Hepatocyte (in vitro differentiated cells): ENCODE measurements around the gene GTF2F2. TPM values are rescaled to one million over a fixed set of nuclear protein-coding genes. Genes with fewer than 3 reads are reported as not detected.

Source experiments
- DNase-seq: peaks from one replicate; pipeline ENCODE4 v3.0.0-alpha.2; 2016; ENCODE audit warnings: low spot score
- H2AFZ ChIP-seq: fragments of 200-600 bp; sonication (generic); 2 replicates; pipeline ENCODE4 v1.6.0; 2016; ENCODE audit warnings: antibody characterized with exemption, mild to moderate bottlenecking
- H3K27ac ChIP-seq: fragments of 200-600 bp; sonication (generic); 2 replicates; pipeline ENCODE4 v1.5.1; 2016; ENCODE audit warnings: mild to moderate bottlenecking
- H3K27me3 ChIP-seq: fragments of 200-600 bp; sonication (generic); 2 replicates; pipeline ENCODE4 v1.6.1; 2016
- H3K36me3 ChIP-seq: fragments of 200-600 bp; sonication (generic); replicated peaks from 2 replicates; pipeline ENCODE4 v1.5.1; 2016; ENCODE audit warnings: low read depth; ENCODE audit not compliant: insufficient read depth
- H3K4me1 ChIP-seq: fragments of 200-600 bp; sonication (generic); 2 replicates; pipeline ENCODE4 v1.5.1; 2016; ENCODE audit warnings: mild to moderate bottlenecking, moderate library complexity; ENCODE audit not compliant: insufficient read depth
- H3K4me2 ChIP-seq: fragments of 200-600 bp; sonication (generic); 2 replicates; pipeline ENCODE4 v1.6.0; 2016
- H3K4me3 ChIP-seq: fragments of 200-600 bp; sonication (generic); 2 replicates; pipeline ENCODE4 v1.5.1; 2016; ENCODE audit warnings: mild to moderate bottlenecking
- H3K79me2 ChIP-seq: fragments of 200-600 bp; sonication (generic); 2 replicates; pipeline ENCODE4 v1.6.0; 2017; ENCODE audit warnings: mild to moderate bottlenecking
- H3K9me2 ChIP-seq: fragments of 200-600 bp; sonication (generic); replicated peaks from 2 replicates; pipeline ENCODE4 v1.6.0; 2017; ENCODE audit warnings: mild to moderate bottlenecking; ENCODE audit not compliant: insufficient read depth
- H3K9me3 ChIP-seq: fragments of 200-600 bp; sonication (generic); 2 replicates; pipeline ENCODE4 v1.5.1; 2016; ENCODE audit warnings: low read depth, mild to moderate bottlenecking
- H4K20me1 ChIP-seq: fragments of 200-600 bp; sonication (generic); 2 replicates; pipeline ENCODE4 v1.6.0; 2016; ENCODE audit warnings: mild to moderate bottlenecking; ENCODE audit not compliant: insufficient read depth, poor library complexity, severe bottlenecking
- CTCF ChIP-seq: fragments of 200-600 bp; sonication (generic); IDR thresholded peaks from 2 replicates; pipeline ENCODE4 v1.5.1; 2016; ENCODE audit warnings: antibody characterized with exemption, mild to moderate bottlenecking; ENCODE audit not compliant: poor library complexity
- EZH2 ChIP-seq: fragments of 200-600 bp; sonication (generic); IDR thresholded peaks from 2 replicates; pipeline ENCODE4 v1.6.1; 2016; ENCODE audit warnings: antibody characterized with exemption, mild to moderate bottlenecking, borderline replicate concordance
- EZH2phosphoT487 ChIP-seq: fragments of 200-600 bp; sonication (generic); IDR thresholded peaks from one replicate; pipeline ENCODE4 v1.6.1; 2018; ENCODE audit warnings: antibody characterized with exemption, mild to moderate bottlenecking, low read depth, moderate library complexity; ENCODE audit not compliant: unreplicated experiment, severe bottlenecking
- WGBS: methylation state at CpG from one replicate; pipeline ENCODE4 v1.1.6; 2016; ENCODE audit warnings: low lambda C conversion rate; ENCODE audit errors: missing lambda C conversion rate; 5-methylcytosine and 5-hydroxymethylcytosine counted together
- polyA plus RNA-seq: library from polyadenylated mRNA; unstranded; fragments of >200 nt; fragmentation: Nextera tagmentation; extraction: Ambion mirVana; gene quantifications from 2 replicates; pipeline ENCODE4 v1.2.1, GENCODE V29; 2016
- total RNA-seq: library from RNA; depleted of rRNA; stranded (reverse); fragments of >200 nt; gene quantifications from 2 replicates; pipeline ENCODE4 v1.2.3, GENCODE V29; 2014

GTF2F2 gene
- total and polyA plus RNA-seq, 2 experiments from 2014 or later, result 25.7 to 26.7 TPM

GRCh38 chr13:45100573-45101262, 19.6 kb upstream of the GTF2F2 start:
- no peaks in the 10 kb centered on the region for H3K9me3 ChIP-seq
- no peaks in the 10 kb centered on the region for H4K20me1 ChIP-seq
- WGBS, result 91% methylated on average over 5 of the region's 5 CpGs
- no peak for TF ChIP-seq CTCF
- no peak for TF ChIP-seq EZH2
- no peaks in the 10 kb centered on the region for H3K9me2 ChIP-seq
- no peak overlapping the region for H3K4me2 ChIP-seq
- DNase-seq, result no peak
- H3K36me3 ChIP-seq, result no peaks in the 10 kb centered on the region
- no peak overlapping the region for H3K4me3 ChIP-seq
- no peaks in the 10 kb centered on the region for H3K27me3 ChIP-seq
- H3K27ac ChIP-seq, result no peak overlapping the region
- no peaks in the 10 kb centered on the region for H3K79me2 ChIP-seq
- H2AFZ ChIP-seq, result no peak overlapping the region
- H3K4me1 ChIP-seq, result no peaks in the 10 kb centered on the region

- H3K4me1 ChIP-seq, result no peaks in the 10 kb centered on the region
- H2AFZ ChIP-seq, result no peak overlapping the region
- H3K9me3 ChIP-seq, result no peaks in the 10 kb centered on the region
- H3K27me3 ChIP-seq, result no peaks in the 10 kb centered on the region
- H3K79me2 ChIP-seq, result no peaks in the 10 kb centered on the region
- no peak for DNase-seq
- H3K9me2 ChIP-seq, result no peaks in the 10 kb centered on the region
- no peak overlapping the region for H3K4me2 ChIP-seq
- 84% methylated on average over 10 of the region's 10 CpGs for WGBS
- no peak for TF ChIP-seq EZH2
- TF ChIP-seq CTCF, result no peak
- no peak for TF ChIP-seq EZH2phosphoT487
- H4K20me1 ChIP-seq, result no peaks in the 10 kb centered on the region
- peak overlapping the region; percentile 31 for H3K27ac ChIP-seq
- H3K4me3 ChIP-seq, result no peak overlapping the region
- H3K36me3 ChIP-seq, result no peaks in the 10 kb centered on the region
Observed at GRCh38 chr13:45101327-45102018, 18.8 kb upstream of the GTF2F2 start.

GRCh38 chr13:45102136-45102507, 18.2 kb upstream of the GTF2F2 start:
- no peaks in the 10 kb centered on the region for H3K79me2 ChIP-seq
- no peaks in the 10 kb centered on the region for H3K9me2 ChIP-seq
- TF ChIP-seq EZH2 (no peak), CTCF (no peak), EZH2phosphoT487 (no peak)
- no peaks in the 10 kb centered on the region for H3K36me3 ChIP-seq
- H3K27ac ChIP-seq, result peak overlapping the region; percentile 31
- no peaks in the 10 kb centered on the region for H3K4me1 ChIP-seq
- DNase-seq, result no peak
- no peak overlapping the region for H3K4me3 ChIP-seq
- 67% methylated on average over 6 of the region's 6 CpGs for whole genome bisulfite sequencing
- H3K4me2 ChIP-seq, result no peak overlapping the region
- no peaks in the 10 kb centered on the region for H3K9me3 ChIP-seq
- no peaks in the 10 kb centered on the region for H3K27me3 ChIP-seq
- no peak overlapping the region for H2AFZ ChIP-seq
- no peaks in the 10 kb centered on the region for H4K20me1 ChIP-seq
